ENCODE results near the gene GH2.
A peak's percentile ranks its signal among the peaks of the same experiment; 100 is the strongest.

The GH2 gene

GRCh38 chr17:63841350-63842172 is 40.2 kb downstream of the GH2 start:
- in situ Hi-C loops (cut with MboI; ENCODE audit: low sequenced_read_pairs, unreplicated experiment), result no loop called here
- DNase-seq (ENCODE audit: low spot score), result peak; percentile 39
- TF ChIP-seq CTCF (IDR thresholded peaks at IDR 0.05; ENCODE audit: borderline replicate concordance, control extremely low read depth, extremely low read depth, insufficient read depth, missing control alignments), result no peak

GRCh38 chr17:63840591-63841349 is 41.0 kb downstream of the GH2 start:
- TF ChIP-seq CTCF (IDR thresholded peaks at IDR 0.05; ENCODE audit: borderline replicate concordance, control extremely low read depth, extremely low read depth, insufficient read depth, missing control alignments), result no peak
- no peak for DNase-seq (ENCODE audit: low spot score)
- in situ Hi-C loops (cut with MboI; ENCODE audit: low sequenced_read_pairs, unreplicated experiment), result no loop called here

GRCh38 chr17:63838631-63839171 is 43.0 kb downstream of the GH2 start:
- in situ Hi-C loops (cut with MboI; ENCODE audit: low sequenced_read_pairs, unreplicated experiment), result no loop called here
- no peak for DNase-seq (ENCODE audit: low spot score)
- TF ChIP-seq CTCF (IDR thresholded peaks at IDR 0.05; ENCODE audit: borderline replicate concordance, control extremely low read depth, extremely low read depth, insufficient read depth, missing control alignments), result no peak

GRCh38 chr17:63837962-63838600 is 43.7 kb downstream of the GH2 start:
- DNase-seq (ENCODE audit: low spot score), result no peak
- in situ Hi-C loops (cut with MboI; ENCODE audit: low sequenced_read_pairs, unreplicated experiment), result no loop called here

GRCh38 chr17:63837480-63837879 is 44.3 kb downstream of the GH2 start:
- no peak for DNase-seq (ENCODE audit: low spot score)
- in situ Hi-C loops (cut with MboI; ENCODE audit: low sequenced_read_pairs, unreplicated experiment), result no loop called here
- TF ChIP-seq CTCF (IDR thresholded peaks at IDR 0.05; ENCODE audit: borderline replicate concordance, control extremely low read depth, extremely low read depth, insufficient read depth, missing control alignments), result no peak

More at GRCh38 chr17:63837962-63838600, 43.7 kb downstream of the GH2 start:
- no peak for TF ChIP-seq CTCF (IDR thresholded peaks at IDR 0.05; ENCODE audit: borderline replicate concordance, control extremely low read depth, extremely low read depth, insufficient read depth, missing control alignments)

GRCh38 chr17:63836811-63837210 is 44.9 kb downstream of the GH2 start:
- in situ Hi-C loops (cut with MboI; ENCODE audit: low sequenced_read_pairs, unreplicated experiment), result no loop called here
- TF ChIP-seq CTCF (IDR thresholded peaks at IDR 0.05; ENCODE audit: borderline replicate concordance, control extremely low read depth, extremely low read depth, insufficient read depth, missing control alignments), result no peak
- DNase-seq (ENCODE audit: low spot score), result no peak

All from GM13976 (cell line).